ENCODE data around the gene DOK5. TPM values are rescaled to one million over a fixed set of nuclear protein-coding genes. Genes with fewer than 3 reads are reported as not detected.

DOK5 gene
- total RNA-seq, 3 donors from 2014 or later (not counting 1 experiment from before 2014, with no cell fraction given) = not detected

GRCh38 chr20:54651252-54651651 lies 175.9 kb downstream of the DOK5 start:
- WGBS (ENCODE audit: insufficient coverage) = 88% methylated on average over 3 of the region's 3 CpGs

GRCh38 chr20:54654450-54654849 lies 179.1 kb downstream of the DOK5 start:
- TF ChIP-seq CTCF (IDR thresholded peaks at IDR 0.05) = no peak
- intact Hi-C loops (cut with micrococcal nuclease) = no loop called here
- ATAC-seq (no peak), DNase-seq (no peak)
- no peaks in the 10 kb centered on the region for H3K9me3 Mint-ChIP-seq
- no peaks in the 10 kb centered on the region for H3K9me3 ChIP-seq (ENCODE audit: control insufficient read depth, insufficient read depth, low read length)
- no peaks in the 10 kb centered on the region for H3K4me1 ChIP-seq (ENCODE audit: control insufficient read depth, insufficient read depth, low read length)
- peaks cover 9 to 26% of the 10 kb centered on the region in 2 donors for H3K27me3 Mint-ChIP-seq (ENCODE audit: low read depth in 2 of 2)
- no peaks in the 10 kb centered on the region for H3K36me3 ChIP-seq (ENCODE audit: control insufficient read depth, insufficient read depth, low read length)
- H3K4me3 Mint-ChIP-seq = no peak overlapping the region
- H3K4me3 ChIP-seq (ENCODE audit: low read length) = no peak overlapping the region
- no peak overlapping the region for H3K27ac Mint-ChIP-seq
- H3K4me1 Mint-ChIP-seq = no peaks in the 10 kb centered on the region
- no peaks in the 10 kb centered on the region for H3K27me3 ChIP-seq (ENCODE audit: control insufficient read depth, insufficient read depth, low read length)
- H3K27ac ChIP-seq (ENCODE audit: low read length) = no peak overlapping the region
- WGBS (ENCODE audit: insufficient coverage) = 40% methylated on average over 4 of the region's 4 CpGs
- no peaks in the 10 kb centered on the region for H3K36me3 Mint-ChIP-seq

More at GRCh38 chr20:54651252-54651651, 175.9 kb downstream of the DOK5 start:
- Mint-ChIP-seq H3K36me3 (no peaks in the 10 kb centered on the region), H3K9me3 (no peaks in the 10 kb centered on the region), H3K27me3 (ENCODE audit: low read depth in 2 of 2) (peaks cover 10 to 15% of the 10 kb centered on the region in 2 donors), H3K4me3 (no peak overlapping the region), H3K27ac (no peak overlapping the region), H3K4me1 (no peaks in the 10 kb centered on the region)
- DNase-seq (no peak), ATAC-seq (no peak)
- Histone ChIP-seq H3K27ac (ENCODE audit: low read length) (no peak overlapping the region), H3K27me3 (ENCODE audit: control insufficient read depth, insufficient read depth, low read length) (no peaks in the 10 kb centered on the region), H3K36me3 (ENCODE audit: control insufficient read depth, insufficient read depth, low read length) (no peaks in the 10 kb centered on the region), H3K9me3 (ENCODE audit: control insufficient read depth, insufficient read depth, low read length) (no peaks in the 10 kb centered on the region), H3K4me3 (ENCODE audit: low read length) (no peak overlapping the region), H3K4me1 (ENCODE audit: control insufficient read depth, insufficient read depth, low read length) (no peaks in the 10 kb centered on the region)
- intact Hi-C loops (cut with micrococcal nuclease) = no loop called here
- no peak for TF ChIP-seq CTCF (IDR thresholded peaks at IDR 0.05)

GRCh38 chr20:54657268-54657826 lies 182.0 kb downstream of the DOK5 start:
- Mint-ChIP-seq H3K27me3 (ENCODE audit: low read depth in 2 of 2) (peaks cover 7 to 12% of the 10 kb centered on the region in 2 donors), H3K4me1 (no peaks in the 10 kb centered on the region), H3K9me3 (no peaks in the 10 kb centered on the region), H3K27ac (no peak overlapping the region), H3K4me3 (no peak overlapping the region), H3K36me3 (no peaks in the 10 kb centered on the region)
- TF ChIP-seq CTCF (IDR thresholded peaks at IDR 0.05) = no peak
- WGBS (ENCODE audit: insufficient coverage) = 76% methylated on average over 2 of the region's 2 CpGs
- no peak overlapping the region for H3K4me3 ChIP-seq (ENCODE audit: low read length)
- intact Hi-C loops (cut with micrococcal nuclease) = no loop called here
- H3K27ac ChIP-seq (ENCODE audit: low read length) = no peak overlapping the region
- DNase-seq (no peak), ATAC-seq (no peak)
- H3K4me1 ChIP-seq (ENCODE audit: control insufficient read depth, insufficient read depth, low read length) = no peaks in the 10 kb centered on the region
- H3K27me3 ChIP-seq (ENCODE audit: control insufficient read depth, insufficient read depth, low read length) = no peaks in the 10 kb centered on the region
- H3K36me3 ChIP-seq (ENCODE audit: control insufficient read depth, insufficient read depth, low read length) = no peaks in the 10 kb centered on the region
- H3K9me3 ChIP-seq (ENCODE audit: control insufficient read depth, insufficient read depth, low read length) = no peaks in the 10 kb centered on the region

- WGBS (ENCODE audit: insufficient coverage) = 79% methylated on average over 5 of the region's 5 CpGs
- intact Hi-C loops (cut with micrococcal nuclease) = no loop called here
- no peaks in the 10 kb centered on the region for H3K27me3 ChIP-seq (ENCODE audit: control insufficient read depth, insufficient read depth, low read length)
These were observed 183.1 kb downstream of the DOK5 start for GRCh38 chr20:54658525-54658924.

More at GRCh38 chr20:54658525-54658924, 183.1 kb downstream of the DOK5 start:
- no peak overlapping the region for H3K4me3 Mint-ChIP-seq
- no peak for DNase-seq
- Histone ChIP-seq H3K9me3 (ENCODE audit: control insufficient read depth, insufficient read depth, low read length) (no peaks in the 10 kb centered on the region), H3K4me3 (ENCODE audit: low read length) (no peak overlapping the region), H3K4me1 (ENCODE audit: control insufficient read depth, insufficient read depth, low read length) (no peaks in the 10 kb centered on the region), H3K27ac (ENCODE audit: low read length) (no peak overlapping the region), H3K36me3 (ENCODE audit: control insufficient read depth, insufficient read depth, low read length) (no peaks in the 10 kb centered on the region)
- no peaks in the 10 kb centered on the region for H3K9me3 Mint-ChIP-seq
- ATAC-seq = no peak
- no peak for TF ChIP-seq CTCF (IDR thresholded peaks at IDR 0.05)
- no peaks in the 10 kb centered on the region for H3K4me1 Mint-ChIP-seq
- H3K27me3 Mint-ChIP-seq (ENCODE audit: low read depth in 2 of 2) = peaks cover 7 to 12% of the 10 kb centered on the region in 2 donors
- no peaks in the 10 kb centered on the region for H3K36me3 Mint-ChIP-seq
- no peak overlapping the region for H3K27ac Mint-ChIP-seq
